K562 (cell line): ENCODE data around the gene ZNF74. TPM values are rescaled to one million over a fixed set of nuclear protein-coding genes. Genes with fewer than 3 reads are reported as not detected.

Experiments
- ATAC-seq: fragments of 200-7000 bp; cut with Tn5 transposase; 3 replicates; pipeline ENCODE4 v1.9.1; 2020; ENCODE audit warnings: moderate library complexity
- BruUV-seq: library from RNA; stranded (reverse); fragments of 400-500 nt; replicated peaks from 2 replicates; lab custom pipeline; 2021; lab: Mats Ljungman, UMichigan
- CTCF ChIA-PET: fragments of 300-600 bp; formaldehyde crosslinking; extraction: SDS; loops from one replicate; lab custom pipeline; 2021; ENCODE audit warnings: low intra/inter-chr PET ratio; lab: Yijun Ruan, JAX
- POLR2A ChIA-PET: fragments of 300-600, 350-650 bp; sonication (Branson Sonifier 250); formaldehyde crosslinking; extraction: SDS; loops from one replicate; lab custom pipeline; 2021; ENCODE audit warnings: antibody characterized with exemption, inconsistent platforms; lab: Yijun Ruan, JAX
- DNase-seq, 4 experiments: peaks; one replicate each; pipeline versions ENCODE4 v3.0.0 to v3.0.0-alpha.2; 2011 to 2018; ENCODE audit warnings: low spot score in 3 of 4, mixed read lengths in 3 of 4; ENCODE audit errors: extremely low read depth in 1 of 4
- FAIRE-seq: peaks from 2 replicates; lab custom pipeline; 2011; peaks lifted over from hg19 to GRCh38; lab: Jason Lieb, UNC
- H2AFZ ChIP-seq: 2 replicates; pipeline ENCODE4 v1.6.0; 2011; ENCODE audit warnings: low read depth, low read length, control low read depth, inconsistent platforms
- H3K27ac ChIP-seq: fragments of 200-600 bp; 3 replicates; pipeline ENCODE4 v1.8.0; 2011; ENCODE audit warnings: low read depth, mild to moderate bottlenecking, control low read depth, inconsistent platforms, low read length, moderate library complexity, mixed read lengths; ENCODE audit errors: extremely low read depth
- H3K27me3 ChIP-seq, 2 experiments: fragments of 300-600 bp in 1 of 2; 2 replicates in 1 of 2; 3 replicates in 1 of 2; pipeline versions ENCODE4 v1.6.0 to v1.8.0; 2011; ENCODE audit warnings: inconsistent platforms in 2 of 2, low read length in 2 of 2, mild to moderate bottlenecking in 1 of 2, mixed read lengths in 1 of 2, moderate library complexity in 1 of 2; ENCODE audit not compliant: control insufficient read depth in 2 of 2, insufficient read depth in 2 of 2
- H3K36me3 ChIP-seq: fragments of 300-600 bp; 3 replicates; pipeline ENCODE4 v1.8.0; 2011; ENCODE audit warnings: mild to moderate bottlenecking, low read length, inconsistent platforms; ENCODE audit not compliant: control insufficient read depth, insufficient read depth
- H3K4me1 ChIP-seq, 2 experiments: fragments of 200-600 bp in 1 of 2; replicated peaks in 1 of 2; 2 replicates in 1 of 2; 3 replicates in 1 of 2; pipeline versions ENCODE4 v1.5.1 to v1.8.0; 2011; ENCODE audit warnings: inconsistent platforms in 2 of 2, low read length in 2 of 2, mild to moderate bottlenecking in 1 of 2, mixed read lengths in 1 of 2, moderate library complexity in 1 of 2; ENCODE audit not compliant: control insufficient read depth in 2 of 2, insufficient read depth in 2 of 2
- H3K4me2 ChIP-seq: 2 replicates; pipeline ENCODE4 v1.6.1; 2011; ENCODE audit warnings: low read length, control low read depth, inconsistent platforms, mixed read lengths; ENCODE audit not compliant: insufficient read depth
- H3K4me3 ChIP-seq: fragments of 200-600 bp; sonication (generic), shearing (Covaris generic); 2 replicates; pipeline ENCODE4 v1.5.1; 2016; ENCODE audit warnings: control low read depth, inconsistent platforms
- H3K79me2 ChIP-seq: fragments of 200-600 bp; 3 replicates; pipeline ENCODE4 v1.8.0; 2011; ENCODE audit warnings: low read length, inconsistent platforms; ENCODE audit not compliant: control insufficient read depth, insufficient read depth
- H3K9ac ChIP-seq, 2 experiments: 2 replicates each; pipeline versions ENCODE4 v1.6.0 to v1.6.1; 2011; ENCODE audit warnings: low read depth in 2 of 2, low read length in 2 of 2, control low read depth in 1 of 2, inconsistent platforms in 1 of 2, mild to moderate bottlenecking in 1 of 2, mixed read lengths in 1 of 2; ENCODE audit not compliant: insufficient read depth in 1 of 2
- H3K9me1 ChIP-seq: one replicate; pipeline ENCODE4 v1.6.0; 2011; ENCODE audit warnings: inconsistent platforms, mild to moderate bottlenecking, low read length, moderate library complexity; ENCODE audit not compliant: control insufficient read depth, insufficient read depth
- H3K9me3 ChIP-seq: replicated peaks from 2 replicates; pipeline ENCODE4 v1.5.1; 2011; ENCODE audit warnings: low read depth, low read length, inconsistent platforms; ENCODE audit not compliant: control insufficient read depth, insufficient read depth
- H4K20me1 ChIP-seq: replicated peaks from 2 replicates; pipeline ENCODE4 v1.6.1; 2011; ENCODE audit warnings: low read length, inconsistent platforms, mixed read lengths; ENCODE audit not compliant: control insufficient read depth, insufficient read depth
- ID3 ChIP-seq, 2 experiments: fragments of 250-450 bp in 1 of 2; fragments of 450-650 bp in 1 of 2; sonication (Bioruptor Pico) in 1 of 2; IDR thresholded peaks; 2 replicates each; pipeline versions ENCODE4 v1.6.1 to v1.8.0; 2016 to 2021; ENCODE audit warnings: mild to moderate bottlenecking in 2 of 2, moderate library complexity in 2 of 2, missing compliant biosample characterization in 1 of 2, missing genetic modification characterization in 1 of 2
- KDM5B ChIP-seq: fragments of 200-600 bp; sonication (generic); IDR thresholded peaks from 2 replicates; pipeline ENCODE4 v1.6.1; 2012; ENCODE audit warnings: low read depth, mild to moderate bottlenecking, moderate library complexity, low read length, control low read depth, inconsistent platforms; ENCODE audit not compliant: insufficient replicate concordance
- KLF16 ChIP-seq: IDR thresholded peaks from 2 replicates; pipeline ENCODE4 v1.6.1; 2016; ENCODE audit warnings: antibody characterized with exemption
- MCM3 ChIP-seq: fragments of 450-650 bp; IDR thresholded peaks from 2 replicates; pipeline ENCODE4 v1.6.1; 2016
- MLX ChIP-seq, 2 experiments: fragments of 450-650 bp in 1 of 2; sonication (generic) in 1 of 2; formaldehyde crosslinking; conservative IDR thresholded peaks; 2 replicates each; pipeline versions ENCODE4 v1.4.0 to v1.8.1; 2020 to 2022; ENCODE audit warnings: mild to moderate bottlenecking in 1 of 2, missing genetic modification reagents in 1 of 2
- PURB ChIP-seq: sonication (generic); formaldehyde crosslinking; IDR thresholded peaks from 2 replicates; pipeline ENCODE4 v1.9.0; 2021; ENCODE audit warnings: low read depth, mild to moderate bottlenecking, missing genetic modification reagents
- ZHX1 ChIP-seq: fragments of 150-350 bp; conservative IDR thresholded peaks from 2 replicates; pipeline ENCODE4 v1.6.1; 2014; ENCODE audit warnings: low read length
- ZNF431 ChIP-seq: sonication (generic); formaldehyde crosslinking; IDR thresholded peaks from 2 replicates; pipeline ENCODE4 v1.8.0; 2022; ENCODE audit warnings: mild to moderate bottlenecking, missing genetic modification reagents
- ZNF695 ChIP-seq: fragments of 450-650 bp; formaldehyde crosslinking; IDR thresholded peaks from 2 replicates; pipeline ENCODE4 v1.4.0; 2020; ENCODE audit warnings: mild to moderate bottlenecking, moderate library complexity
- WGBS: fragments of 100-300 bp; shearing (Covaris generic); methylation state at CpG from one replicate; pipeline ENCODE4 v1.1.6; 2016; ENCODE audit warnings: low coverage, mixed read lengths; ENCODE audit not compliant: insufficient coverage; ENCODE audit errors: missing lambda C conversion rate; 5-methylcytosine and 5-hydroxymethylcytosine counted together
- in situ Hi-C: fragments of 300-500 bp; cut with MboI; formaldehyde crosslinking; loops from 4 replicates; pipeline ENCODE4 v1.15.0; 2018; ENCODE audit warnings: inconsistent platforms, mixed read lengths
- intact Hi-C: fragments of 100-400 bp; cut with micrococcal nuclease; formaldehyde crosslinking; loops from 2 replicates; pipeline ENCODE4 v1.14.2; 2022
- polyA plus RNA-seq, 8 experiments: library from polyadenylated mRNA; depleted of rRNA in 4 of 8; stranded (reverse) in 5 of 8; unstranded in 3 of 8; fragments of >200 nt; fragmentation: Nextera tagmentation in 2 of 8; fragmentation: Illumina TruSeq in 1 of 8; extraction: Ambion mirVana in 2 of 8; extraction: Trizol in 1 of 8; gene quantifications; 2 replicates each; pipeline versions ENCODE4 v1.2.1 to v1.2.3, GENCODE V29; 2011 to 2014; ENCODE audit warnings: inconsistent platforms in 1 of 8, missing spikeins in 1 of 8
- total RNA-seq, 7 experiments: library from RNA; depleted of rRNA in 6 of 7; stranded (reverse); fragments of >200 nt in 6 of 7; fragmentation: Illumina TruSeq in 2 of 7; extraction: Trizol in 2 of 7; gene quantifications; 2 replicates each; pipeline versions ENCODE4 v1.2.1 to v1.2.3, GENCODE V29; 2011 to 2021; ENCODE audit warnings: low replicate concordance in 1 of 7

Gene ZNF74
- total and polyA plus RNA-seq, 9 of the 15 experiments (the other 6 are each of a cell fraction or from before 2014, with no cell fraction given), result 2.4 to 53.5 (median 31.5) TPM

- H3K9me1 ChIP-seq, result no peaks in the 10 kb centered on the region
- H3K79me2 ChIP-seq, result no peaks in the 10 kb centered on the region
- peaks cover 64 to 65% of the 10 kb centered on the region in 2 experiments for H3K27me3 ChIP-seq
- no peak overlapping the region for H3K9ac ChIP-seq
- no peak overlapping the region for H3K27ac ChIP-seq
- 0% methylated on average over 1 of the region's 1 CpG for WGBS
- no peak overlapping the region for H3K4me2 ChIP-seq
- intact Hi-C loops, result no loop called here
- H3K4me3 ChIP-seq, result no peak overlapping the region
- H4K20me1 ChIP-seq, result no peaks in the 10 kb centered on the region
- FAIRE-seq (no peak), DNase-seq (peak in 3 of 4 experiments; percentile 20 to 42 (median 28)), ATAC-seq (0 out of 3 replicates have a peak, but pooled peaks have one; percentile 20)
- ChIA-PET POLR2A (interaction anchor here (0.6 to 6.0 kb wide), 5 partner anchors 9 to 151 kb away, joined by 3 to 62 read pairs (median 3); partner anchors contain the start of gene ZNF74), CTCF (no interaction called here)
- H2AFZ ChIP-seq, result no peak overlapping the region
- in situ Hi-C loops, result no loop called here
- H3K4me1 ChIP-seq, result no peaks in the 10 kb centered on the region
- H3K9me3 ChIP-seq, result no peaks in the 10 kb centered on the region
- no peaks in the 10 kb centered on the region for H3K36me3 ChIP-seq
- no peak for TF ChIP-seq KLF16
- TF ChIP-seq ID3 (CRISPR knock-in tag; IDR thresholded peaks at IDR 0.05), result 0 out of 2 replicates have a peak, but pooled peaks have one; percentile 43
- TF ChIP-seq ID3 (tag; IDR thresholded peaks at IDR 0.05), result no peak
- TF ChIP-seq, all 486 proteins: peak for 1
- no TSS peak for BruUV-seq
Measured at GRCh38 chr22:20380486-20380885, 13.5 kb upstream of the ZNF74 start.

- H3K9ac ChIP-seq, result no peak overlapping the region
- intact Hi-C loops (no loop called here), in situ Hi-C loops (no loop called here)
- no peak overlapping the region for H2AFZ ChIP-seq
- H3K9me1 ChIP-seq, result no peaks in the 10 kb centered on the region
- H3K4me2 ChIP-seq, result no peak overlapping the region
- H4K20me1 ChIP-seq, result no peaks in the 10 kb centered on the region
- no peak overlapping the region for H3K4me3 ChIP-seq
- H3K27me3 ChIP-seq, result peaks cover 45 to 49% of the 10 kb centered on the region in 2 experiments
- H3K9me3 ChIP-seq, result peaks cover 4% of the 10 kb centered on the region
- H3K36me3 ChIP-seq, result no peaks in the 10 kb centered on the region
- ChIA-PET POLR2A (interaction anchor here (4.0 kb wide), 1 partner anchor 11 kb away, joined by 32 read pairs; the partner anchor contains the start of gene ZNF74), CTCF (no interaction called here)
- DNase-seq (no peak), ATAC-seq (no peak), FAIRE-seq (no peak)
- H3K4me1 ChIP-seq, result no peaks in the 10 kb centered on the region
- no peak overlapping the region for H3K27ac ChIP-seq
- TF ChIP-seq MLX (CRISPR knock-in tag; conservative IDR thresholded peaks at IDR 0.05), result 0 out of 4 replicates have a peak, but pooled peaks of 1 of the 2 experiments have one; percentile 58
- TF ChIP-seq MCM3, result 0 out of 2 replicates have a peak, but pooled peaks have one; percentile 20
- no peak for TF ChIP-seq ZHX1
- peak; percentile 23 for TF ChIP-seq KDM5B
- no peak for TF ChIP-seq ZNF695 (CRISPR knock-in tag)
- 0 out of 2 replicates have a peak, but pooled peaks have one; percentile 66 for TF ChIP-seq PURB (CRISPR knock-in tag)
- 0 out of 2 replicates have a peak, but pooled peaks have one; percentile 16 for TF ChIP-seq ZNF431
- WGBS, result 48% methylated on average over 9 of the region's 9 CpGs
- no peaks in the 10 kb centered on the region for H3K79me2 ChIP-seq
- BruUV-seq, result no TSS peak
Measured at GRCh38 chr22:20383538-20383937, 10.4 kb upstream of the ZNF74 start.
